NCI-H1048 (cell line): ENCODE results near the gene COA7.

Source experiments
- DNase-seq: peaks from one replicate; lab custom pipeline; 2025; lab: John Stamatoyannopoulos, UW

COA7 gene

DNA sequence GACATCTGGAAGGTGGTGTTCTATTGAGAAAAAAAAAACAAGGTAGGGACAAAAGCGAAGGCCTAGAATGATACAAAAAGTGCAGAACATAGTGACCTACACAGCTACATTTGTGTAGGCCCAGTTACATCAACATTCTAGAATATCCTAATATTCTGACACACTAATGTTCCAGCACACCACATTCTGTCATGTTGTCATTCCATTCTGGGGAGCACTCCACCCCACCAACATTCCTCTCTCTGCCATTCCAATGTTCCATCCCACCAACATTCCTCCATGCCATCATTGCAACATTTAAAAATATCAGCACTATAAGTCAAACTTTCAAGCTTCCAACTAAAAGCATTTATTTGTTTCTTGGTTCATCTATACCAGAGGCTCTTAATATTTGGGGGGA is 28.5 kb downstream of the COA7 start:
- no peak for DNase-seq

DNA sequence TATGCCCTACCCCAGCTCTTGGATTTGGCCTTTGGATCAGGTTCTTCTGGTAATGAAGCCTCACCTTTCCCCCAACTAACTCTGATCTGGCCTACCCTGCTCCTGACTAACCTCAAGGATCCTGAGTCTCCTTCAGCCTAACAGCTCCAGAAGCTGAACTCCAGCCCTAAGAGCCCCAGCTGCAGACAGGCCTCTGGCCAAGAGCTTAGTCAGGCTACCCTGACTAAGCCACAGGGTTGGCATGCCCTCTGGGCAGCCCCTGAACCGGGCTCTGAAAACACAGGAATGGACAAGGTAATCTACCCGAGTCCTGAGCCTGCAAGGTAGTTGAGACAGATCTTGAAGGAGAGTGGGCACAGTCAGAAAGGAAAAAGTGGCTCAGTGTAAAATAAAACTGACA is 29.4 kb downstream of the COA7 start:
- no peak for DNase-seq

DNA sequence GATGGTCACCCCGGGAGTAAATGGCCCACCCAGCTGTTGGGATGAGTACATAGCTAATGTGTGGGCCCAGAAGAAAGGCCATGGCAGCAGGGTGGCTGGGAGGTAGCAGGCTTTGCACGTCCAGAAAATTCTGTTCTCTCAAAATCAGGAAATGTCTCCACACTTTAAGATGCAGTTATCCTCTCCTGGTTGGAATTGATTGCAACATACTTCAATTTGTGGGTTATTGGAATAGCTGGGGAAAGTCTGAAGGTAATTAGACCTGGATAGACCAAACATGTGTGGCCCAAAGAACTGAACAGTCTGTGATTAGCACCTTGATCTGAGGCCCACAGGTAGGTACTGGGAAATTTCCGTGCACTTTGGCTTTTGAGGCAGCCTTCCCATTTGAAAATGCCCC is 30.2 kb downstream of the COA7 start:
- DNase-seq = no peak

DNA sequence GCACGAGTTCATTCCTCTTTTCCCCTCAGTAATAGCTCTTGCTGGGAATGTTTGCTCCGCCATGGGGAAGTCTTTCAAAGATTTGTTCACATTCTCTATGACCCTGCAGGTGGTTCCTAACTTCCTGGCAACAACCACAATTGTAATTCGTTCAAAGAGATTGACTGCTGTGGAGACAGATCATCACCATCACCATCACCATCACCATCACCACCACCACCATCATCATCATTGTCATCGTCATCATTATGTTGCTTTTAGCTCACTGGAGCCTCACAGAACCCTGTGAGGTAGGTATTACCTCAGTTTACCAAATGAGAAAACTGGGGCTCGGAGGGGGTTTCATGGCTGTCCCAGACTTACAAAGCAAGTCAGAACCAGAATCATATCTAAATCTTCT is 30.9 kb downstream of the COA7 start:
- no peak for DNase-seq

DNA sequence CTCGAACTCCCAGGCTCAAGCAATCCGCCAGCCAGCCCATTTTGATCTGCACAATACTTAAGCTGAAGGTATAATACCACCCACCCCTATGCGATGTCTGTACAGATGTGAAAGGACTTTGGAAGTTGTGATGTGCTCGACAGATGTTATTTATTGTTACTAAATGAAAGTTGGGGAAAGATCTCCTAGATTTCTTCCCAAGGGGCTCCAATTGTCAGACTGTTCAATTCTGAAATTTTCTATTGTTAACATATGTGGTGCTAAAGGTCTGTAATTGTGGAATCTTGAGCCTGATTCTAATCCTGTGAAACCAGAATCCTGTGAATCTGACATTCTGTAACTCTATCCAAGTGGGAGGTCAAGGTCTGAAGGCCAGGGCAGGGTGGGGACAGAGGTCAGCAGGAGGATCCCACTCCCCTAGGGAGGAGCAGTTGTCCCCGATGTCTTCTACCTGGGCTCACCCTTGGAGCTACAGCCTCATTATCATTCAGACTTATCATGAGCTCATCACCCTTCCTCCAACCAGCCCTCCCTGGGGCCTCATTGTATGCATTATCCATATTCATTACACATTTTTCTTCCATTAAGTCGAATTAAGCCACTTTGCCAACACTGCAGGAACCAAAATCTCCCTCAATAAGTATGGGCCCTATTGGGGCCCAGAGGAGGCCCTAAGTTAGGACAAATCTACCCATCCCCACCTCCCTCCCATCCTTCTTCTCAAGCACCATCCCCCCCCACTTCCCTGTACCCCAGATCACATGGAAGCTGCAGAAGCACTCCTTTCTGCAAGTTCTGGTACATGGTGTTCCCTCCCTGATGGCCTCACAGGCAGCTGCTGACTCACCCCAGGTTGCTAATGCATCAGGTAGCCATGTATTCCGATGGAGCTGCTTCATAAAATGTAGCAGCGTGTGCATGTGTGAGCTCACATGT is 32.9 kb downstream of the COA7 start:
- DNase-seq = no peak

DNA sequence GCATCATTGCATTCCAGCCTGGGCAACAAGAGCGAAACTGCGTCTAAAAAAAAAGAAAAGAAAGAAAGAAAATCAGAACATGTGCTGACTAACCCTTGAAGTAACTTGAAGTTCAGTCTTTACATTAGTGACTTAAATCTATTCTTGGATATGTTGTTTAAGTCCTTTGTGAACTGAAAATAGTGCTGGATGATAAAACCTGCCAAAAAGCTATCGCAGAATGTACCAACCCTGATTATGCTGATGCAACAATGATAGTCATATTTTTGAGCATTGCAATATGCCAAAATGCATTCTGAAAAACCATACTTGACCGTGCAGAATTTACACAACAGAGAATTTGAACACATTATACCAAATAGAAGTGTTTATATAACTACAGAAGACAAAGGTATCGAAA is 34.4 kb downstream of the COA7 start:
- DNase-seq = no peak

DNA sequence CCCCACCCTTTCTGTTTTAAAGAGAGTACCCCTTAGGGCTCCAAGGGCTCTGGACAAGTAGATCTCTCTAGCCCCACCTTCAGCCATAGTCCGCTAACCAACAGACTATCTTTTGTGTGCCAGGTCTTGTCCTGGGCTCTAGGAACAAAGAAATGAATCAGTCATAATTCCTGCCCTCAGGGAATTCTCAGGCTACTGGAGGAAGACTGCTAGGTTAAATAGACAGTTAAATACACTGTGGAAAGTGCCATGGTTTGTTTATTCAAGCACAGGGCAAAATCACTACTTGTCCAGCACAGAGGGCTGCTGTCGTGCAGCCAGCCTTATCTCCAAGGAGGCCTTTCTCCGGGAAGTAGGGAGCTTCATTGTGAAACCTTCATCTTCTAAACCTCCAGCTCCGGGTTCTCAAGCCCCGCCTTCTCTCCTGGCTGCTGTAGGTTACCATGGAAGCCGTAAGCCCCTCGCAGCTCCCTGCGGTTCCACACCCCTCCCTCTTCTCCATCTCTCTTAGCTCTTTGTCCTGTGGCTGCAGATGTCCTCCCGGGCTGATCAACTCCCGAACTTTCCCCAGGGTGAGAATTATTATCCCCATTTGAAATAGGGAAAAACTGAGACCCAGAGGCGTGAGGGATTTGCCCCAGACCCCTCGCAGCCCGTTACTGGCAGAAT is 35.4 kb downstream of the COA7 start:
- DNase-seq = peak; percentile 14

DNA sequence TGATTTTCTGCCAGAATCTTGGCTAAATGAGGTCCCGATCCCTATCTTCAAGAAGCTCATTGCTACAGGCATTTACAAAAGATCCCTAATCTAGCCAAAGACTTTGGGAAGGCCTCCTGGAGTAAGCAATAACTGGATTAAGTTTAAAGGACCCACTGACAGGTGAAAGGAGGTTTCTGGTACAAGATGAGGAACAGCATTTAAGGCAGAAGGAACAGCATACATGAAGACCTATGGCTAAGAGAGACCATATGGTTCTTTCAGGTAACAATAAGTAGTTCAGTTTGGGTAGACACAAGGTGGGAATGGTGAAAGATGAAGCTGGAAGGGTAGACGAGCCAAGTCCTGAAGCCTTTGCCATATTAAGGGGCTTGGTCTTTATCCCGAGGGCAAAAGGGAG is 37.3 kb downstream of the COA7 start:
- DNase-seq = no peak

DNA sequence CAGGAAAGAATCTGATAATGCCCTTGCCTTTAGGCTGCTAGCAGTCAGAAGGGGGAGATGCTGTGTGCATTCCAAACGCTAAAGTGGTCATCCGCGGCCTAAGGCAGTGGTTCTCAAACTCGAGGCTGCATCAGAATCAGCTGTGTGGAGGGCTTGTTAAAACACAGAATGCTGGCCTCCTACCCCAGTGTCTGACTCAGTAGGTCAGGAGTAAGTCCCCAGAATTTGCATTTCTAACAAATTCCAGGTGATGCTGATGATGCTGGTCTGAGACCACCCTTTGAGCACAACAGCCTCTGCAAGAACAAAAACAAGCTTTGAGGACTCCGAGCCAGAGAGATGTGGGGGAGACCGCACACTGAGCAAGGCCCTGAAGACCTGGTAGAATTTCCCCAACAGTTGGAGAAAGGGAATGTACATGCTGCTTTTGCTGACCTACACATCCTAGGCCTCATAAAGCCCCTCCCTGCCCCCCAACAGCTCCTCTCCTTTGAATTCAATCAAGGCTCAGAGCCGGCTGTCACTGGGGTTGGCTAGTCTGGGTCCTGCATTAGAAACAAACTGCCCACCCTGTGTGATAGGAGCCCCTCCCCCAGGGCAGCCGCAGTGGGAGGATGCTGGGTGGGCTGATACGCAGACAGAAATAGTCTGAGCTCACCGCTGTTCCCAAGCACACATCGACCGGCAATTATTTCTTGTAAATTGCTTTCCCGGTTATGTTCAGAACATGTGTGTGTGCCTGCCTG is 38.1 kb downstream of the COA7 start:
- no peak for DNase-seq

DNA sequence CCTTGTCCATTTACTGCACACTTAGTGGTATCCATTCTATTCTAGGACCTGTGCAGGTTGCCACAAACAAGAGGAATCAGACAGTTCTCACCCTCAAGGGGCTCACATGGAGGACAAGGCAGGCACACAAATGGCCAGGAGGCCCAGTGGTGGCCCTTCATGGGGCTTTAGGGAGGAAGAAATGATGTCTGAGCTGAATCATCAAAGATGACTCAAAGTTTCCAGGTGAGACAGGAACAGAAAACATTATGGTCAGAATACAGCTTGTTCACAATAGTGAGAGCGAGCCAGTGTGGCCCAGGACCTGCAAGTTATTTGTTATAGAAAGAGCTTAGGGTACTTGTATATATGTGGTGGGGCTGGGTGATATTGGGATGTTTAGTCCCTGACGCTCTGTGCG is 38.8 kb downstream of the COA7 start:
- DNase-seq = no peak

DNA sequence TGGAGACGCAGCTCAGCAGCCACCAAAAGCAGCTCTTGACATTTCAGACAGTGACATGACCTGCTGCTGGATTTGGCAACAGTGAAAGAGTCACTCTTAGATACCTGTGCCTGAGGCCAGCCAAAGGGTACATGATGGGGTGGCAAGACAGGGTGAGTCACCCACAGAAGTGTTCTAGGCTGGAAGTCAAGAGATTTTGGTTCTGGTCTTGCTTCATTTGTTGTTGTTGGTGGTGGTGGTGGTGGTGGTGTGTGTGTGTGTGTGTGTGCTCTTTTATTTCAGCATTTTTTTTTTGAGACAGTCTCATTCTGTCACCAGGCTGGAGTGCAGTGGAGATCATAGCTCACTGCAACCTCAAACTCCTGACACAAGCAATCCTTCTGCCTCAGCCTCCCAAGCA is 39.4 kb downstream of the COA7 start:
- DNase-seq = no peak

DNA sequence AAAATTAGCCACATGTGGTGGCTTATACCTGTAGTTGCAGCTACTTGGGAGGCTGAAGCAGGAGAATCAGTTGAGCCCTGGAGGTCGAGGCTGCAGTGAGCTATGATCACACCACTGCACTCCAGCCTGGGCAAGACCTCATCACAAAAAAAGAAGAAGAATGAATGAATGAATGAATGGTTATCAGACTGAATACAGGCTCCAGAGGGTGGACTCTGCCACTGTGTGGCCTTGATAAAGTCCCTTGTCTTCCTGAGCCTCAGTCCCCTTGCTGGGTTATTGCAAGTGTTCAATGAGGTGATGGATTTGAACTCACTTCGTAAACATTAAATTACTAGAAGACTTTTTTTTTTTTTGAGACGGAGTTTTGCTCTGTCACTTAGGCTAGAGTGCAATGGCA is 40.4 kb downstream of the COA7 start:
- no peak for DNase-seq

DNA sequence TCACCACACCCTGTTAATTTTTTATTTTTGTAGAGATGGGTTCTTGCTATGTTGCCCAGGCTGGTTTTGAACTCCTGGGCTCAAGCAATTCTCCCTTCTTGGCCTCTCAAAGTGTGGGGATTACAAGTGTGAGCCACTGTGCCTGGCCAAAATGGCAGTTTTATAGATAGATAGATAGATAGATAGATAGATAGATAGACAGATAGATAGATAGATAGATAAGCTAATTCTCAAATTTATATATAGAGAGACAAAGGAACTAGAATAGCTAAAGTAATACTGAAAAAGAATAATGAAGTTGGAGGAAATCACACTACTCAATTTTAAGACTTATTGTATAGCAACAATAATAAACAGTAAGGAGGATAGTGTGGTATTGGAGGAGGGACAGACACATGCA is 44.1 kb downstream of the COA7 start:
- no peak for DNase-seq

DNA sequence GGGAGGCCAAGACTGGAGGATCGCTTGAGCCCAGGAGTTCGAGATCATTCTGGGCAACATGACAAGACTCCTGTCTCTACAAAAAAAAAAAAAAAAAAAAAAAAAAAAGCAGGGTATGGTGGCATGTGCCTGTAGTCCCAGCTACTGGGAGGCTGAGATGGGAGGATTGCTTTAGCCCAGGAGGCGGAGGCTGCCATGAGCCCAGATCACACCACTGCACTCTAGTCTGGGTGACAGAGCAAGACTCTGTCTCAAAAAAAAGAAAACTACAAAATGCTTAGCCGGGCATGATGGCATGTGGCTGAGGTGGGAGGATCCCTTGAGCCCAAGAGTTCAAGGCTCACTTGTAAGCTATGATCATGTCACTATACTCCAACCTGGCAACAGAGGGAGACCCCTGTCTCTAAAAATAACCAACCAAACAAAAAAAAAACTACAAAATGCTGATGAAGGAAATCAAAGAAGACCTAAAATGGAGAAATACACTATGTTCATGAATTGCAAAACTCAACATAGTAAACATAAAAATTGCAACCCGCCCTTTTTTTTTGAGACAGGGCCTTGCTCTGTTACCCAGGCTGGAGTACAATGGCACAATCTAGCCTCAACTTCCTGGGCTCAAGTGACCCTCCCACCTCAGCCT is 44.8 kb downstream of the COA7 start:
- no peak for DNase-seq

DNA sequence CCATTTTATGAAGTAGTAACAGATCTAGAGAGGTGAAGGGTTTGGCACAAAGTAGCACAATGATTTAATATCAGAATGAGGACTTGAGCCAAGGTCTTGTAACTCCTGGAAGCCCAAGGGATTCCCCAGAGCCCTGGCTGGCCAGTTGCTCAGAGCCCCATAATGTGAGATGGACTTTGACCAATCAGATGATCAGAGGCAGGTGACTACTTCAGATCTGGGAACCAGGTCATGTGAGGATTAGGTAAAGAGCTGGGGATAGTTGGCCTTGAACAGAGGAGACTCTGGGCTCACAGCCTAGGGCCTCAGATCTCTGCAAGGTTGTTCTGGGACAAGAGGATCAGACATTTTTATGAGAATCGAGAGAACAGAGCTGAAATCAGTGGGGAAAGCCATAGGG is 46.2 kb downstream of the COA7 start:
- DNase-seq = no peak

DNA sequence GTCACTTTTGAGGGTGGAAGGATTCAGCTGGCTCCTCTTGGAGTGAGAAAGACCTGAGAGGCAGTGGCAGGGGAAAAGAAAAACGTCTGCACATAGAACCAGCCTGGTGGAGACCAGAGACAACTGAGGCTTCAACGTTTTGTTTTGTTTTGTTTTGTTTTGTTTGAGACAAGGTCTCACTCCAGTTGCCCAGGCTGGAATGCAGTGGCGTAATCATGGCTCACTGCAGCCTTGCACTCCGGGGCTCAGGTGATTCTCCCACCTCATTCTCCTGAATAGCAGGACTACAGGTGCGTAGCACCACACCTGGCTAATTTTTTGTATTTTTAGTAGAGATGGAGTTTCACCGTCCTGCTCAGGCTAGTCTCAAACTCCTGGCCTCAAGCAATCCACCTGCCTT is 52.9 kb downstream of the COA7 start:
- no peak for DNase-seq

DNA sequence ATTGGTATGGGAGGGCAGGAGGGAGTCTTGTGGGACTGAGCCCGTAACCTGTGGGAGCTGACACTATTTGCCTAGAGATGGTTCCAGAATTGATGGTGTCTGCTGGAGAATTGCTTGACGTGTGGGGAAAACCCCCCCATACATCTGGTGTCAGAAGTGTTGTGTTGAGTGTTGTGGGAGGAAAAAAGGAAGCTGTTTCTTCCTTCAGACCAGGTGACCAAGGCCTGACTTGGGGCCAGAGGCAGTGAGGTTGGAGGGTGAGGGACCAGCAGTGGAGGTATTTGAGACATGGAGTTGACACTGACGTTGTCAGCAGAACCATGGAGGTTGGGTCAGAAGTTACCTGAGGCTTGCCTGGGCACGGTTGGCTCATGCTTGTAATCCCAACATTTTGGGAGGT is 56.8 kb downstream of the COA7 start:
- no peak for DNase-seq

DNA sequence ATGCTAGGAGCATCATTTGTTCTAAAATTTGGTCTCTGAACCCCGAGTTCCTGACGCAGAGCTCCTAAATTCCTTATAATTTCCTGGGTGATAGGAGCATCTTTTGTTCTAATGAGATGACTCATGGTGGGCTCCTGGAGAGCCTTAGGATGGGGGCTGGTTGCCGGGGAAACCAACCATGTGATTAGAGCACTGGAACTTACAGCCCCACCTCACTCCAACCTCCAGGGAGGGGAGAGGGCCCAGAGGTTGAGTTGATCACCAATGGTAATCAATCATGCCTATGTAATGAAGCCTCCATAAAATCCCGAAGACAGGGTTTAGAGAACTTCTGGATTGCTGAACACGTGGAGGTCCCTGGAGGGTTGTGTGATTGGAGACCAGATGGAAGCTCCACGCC is 57.5 kb downstream of the COA7 start:
- DNase-seq = no peak

DNA sequence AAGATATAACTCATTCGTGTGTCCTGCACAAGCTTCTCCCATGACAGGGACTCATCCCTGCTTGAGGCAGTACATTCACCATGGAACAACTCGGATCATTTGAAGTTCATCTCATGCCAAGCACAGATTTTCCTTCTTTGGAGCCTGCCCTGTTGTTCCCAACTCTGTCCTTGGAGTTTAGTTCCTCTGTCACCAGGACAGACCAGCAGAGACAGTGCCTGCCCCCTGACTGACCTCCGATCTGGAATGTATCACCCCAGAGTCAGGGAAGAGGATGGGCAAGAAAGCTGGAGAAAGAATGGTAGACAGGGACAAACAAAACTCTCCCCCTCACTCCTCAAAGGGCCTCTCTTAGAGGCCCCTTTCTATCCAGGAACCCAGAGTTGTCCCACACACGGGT is 60.2 kb downstream of the COA7 start:
- DNase-seq = no peak

DNA sequence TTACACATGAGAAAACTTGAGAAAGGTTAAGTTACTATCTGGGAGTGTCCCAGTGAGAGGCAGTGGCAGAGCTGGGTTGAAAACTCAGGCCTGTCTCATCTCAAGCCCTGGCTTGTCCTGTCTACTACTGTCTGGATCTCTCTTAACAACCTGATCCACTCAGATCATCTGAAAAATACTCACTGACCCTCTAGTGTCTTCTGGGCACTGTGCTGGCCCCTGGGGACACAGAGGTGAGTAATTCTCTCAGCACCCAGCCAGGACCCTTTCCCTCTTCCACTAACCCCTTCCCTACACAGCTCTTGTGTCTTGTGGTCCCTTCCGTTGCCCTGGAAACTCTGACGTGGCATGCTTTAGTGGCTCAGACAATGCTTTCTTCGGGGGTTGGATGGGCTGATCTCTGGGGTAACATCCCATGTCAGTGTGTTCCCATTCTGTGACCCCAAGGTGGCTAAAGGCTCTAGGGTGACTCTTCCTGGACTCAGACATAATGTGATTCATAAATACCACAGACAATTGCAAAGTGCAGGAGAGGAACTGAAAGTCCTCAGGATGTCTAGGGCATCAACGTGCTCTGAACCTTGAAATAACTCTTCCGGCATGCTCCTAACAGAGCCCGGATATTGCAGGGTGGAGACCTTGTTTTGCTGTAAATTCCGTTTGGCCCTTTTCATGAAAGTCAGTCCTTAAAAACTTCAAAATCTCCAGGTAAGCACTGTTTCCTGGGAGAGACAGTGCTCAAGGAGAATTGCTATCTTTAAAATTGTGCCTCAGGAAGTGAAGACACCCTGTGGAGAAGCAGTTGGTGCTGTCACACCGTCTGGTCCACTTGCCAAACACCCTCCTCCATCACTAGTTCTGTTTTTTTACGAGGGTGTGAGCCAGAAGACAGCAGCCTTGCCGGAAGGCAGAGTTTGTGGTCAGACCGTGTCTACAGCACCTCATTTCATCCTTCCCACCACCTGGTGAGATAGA is 61.1 kb downstream of the COA7 start:
- no peak for DNase-seq
